OCI-LY3 (cell line): Measurements from ENCODE around the gene OSTN.

Experiments
- EZH2phosphoT487 ChIP-seq: fragments of 200-600 bp; shearing (Covaris generic); IDR thresholded peaks from 2 replicates; pipeline ENCODE4 v1.6.1; 2018; ENCODE audit warnings: antibody characterized with exemption, mixed run types, low read depth
- TF ChIP-seq, protein P1 (sequence below): fragments of 200-600, 300-600 bp; sonication (generic); IDR thresholded peaks from 2 replicates; pipeline ENCODE4 v1.5.1; 2014; ENCODE audit warnings: antibody characterized with exemption, low read length, low read depth

DNA sequence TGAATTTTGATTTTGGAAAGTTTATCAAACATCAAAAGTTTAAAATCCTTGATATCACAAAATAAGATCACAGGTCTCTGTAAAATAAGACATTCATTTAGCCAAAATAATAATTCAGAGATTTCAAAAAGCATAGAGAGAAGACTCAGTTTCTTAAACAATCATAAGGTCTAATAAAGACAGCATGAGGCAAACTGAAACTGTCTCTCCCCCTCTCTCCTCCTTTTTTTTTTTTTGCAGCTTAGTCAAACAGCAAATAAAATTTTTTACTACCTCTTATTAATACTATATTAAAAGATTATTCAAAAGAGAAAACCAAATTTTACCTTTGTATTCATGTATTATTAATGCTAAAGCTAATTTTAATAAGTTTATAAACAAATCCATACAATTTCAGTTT lies 57.4 kb downstream of the OSTN start:
- TF ChIP-seq, protein P1, sequence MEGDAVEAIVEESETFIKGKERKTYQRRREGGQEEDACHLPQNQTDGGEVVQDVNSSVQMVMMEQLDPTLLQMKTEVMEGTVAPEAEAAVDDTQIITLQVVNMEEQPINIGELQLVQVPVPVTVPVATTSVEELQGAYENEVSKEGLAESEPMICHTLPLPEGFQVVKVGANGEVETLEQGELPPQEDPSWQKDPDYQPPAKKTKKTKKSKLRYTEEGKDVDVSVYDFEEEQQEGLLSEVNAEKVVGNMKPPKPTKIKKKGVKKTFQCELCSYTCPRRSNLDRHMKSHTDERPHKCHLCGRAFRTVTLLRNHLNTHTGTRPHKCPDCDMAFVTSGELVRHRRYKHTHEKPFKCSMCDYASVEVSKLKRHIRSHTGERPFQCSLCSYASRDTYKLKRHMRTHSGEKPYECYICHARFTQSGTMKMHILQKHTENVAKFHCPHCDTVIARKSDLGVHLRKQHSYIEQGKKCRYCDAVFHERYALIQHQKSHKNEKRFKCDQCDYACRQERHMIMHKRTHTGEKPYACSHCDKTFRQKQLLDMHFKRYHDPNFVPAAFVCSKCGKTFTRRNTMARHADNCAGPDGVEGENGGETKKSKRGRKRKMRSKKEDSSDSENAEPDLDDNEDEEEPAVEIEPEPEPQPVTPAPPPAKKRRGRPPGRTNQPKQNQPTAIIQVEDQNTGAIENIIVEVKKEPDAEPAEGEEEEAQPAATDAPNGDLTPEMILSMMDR = no peak
- TF ChIP-seq EZH2phosphoT487 = no peak
